ENCODE data around the gene CARMIL1.

Gene CARMIL1

DNA sequence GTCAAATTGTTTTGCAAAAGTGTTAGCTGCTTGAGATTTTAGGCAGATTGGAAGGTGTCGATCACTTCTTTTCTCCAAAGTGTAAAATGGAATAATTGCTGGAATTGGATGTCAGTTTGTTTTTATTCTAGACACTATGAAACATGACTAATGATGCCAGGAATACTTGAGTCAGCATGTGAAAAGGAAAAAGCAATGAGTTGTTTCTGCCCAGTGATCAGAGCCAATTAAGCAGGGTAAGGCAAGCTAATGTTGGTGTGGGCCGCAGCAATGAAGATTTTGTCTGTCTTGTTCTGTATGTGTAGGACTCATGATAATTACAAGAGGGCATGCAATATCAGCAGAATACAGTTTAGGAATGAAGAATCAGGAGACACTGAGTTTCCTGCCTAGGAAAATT is 110.3 kb downstream of the CARMIL1 start:
- Mint-ChIP-seq H3K4me1 (no peaks in the 10 kb centered on the region), H3K27ac (no peak overlapping the region), H3K27me3 (no peaks in the 10 kb centered on the region), H3K9me3 (no peaks in the 10 kb centered on the region), H3K4me3 (no peak overlapping the region), H3K36me3 (no peaks in the 10 kb centered on the region)
- CTCF ChIA-PET, result no interaction called here
- DNase-seq, result no peak

DNA sequence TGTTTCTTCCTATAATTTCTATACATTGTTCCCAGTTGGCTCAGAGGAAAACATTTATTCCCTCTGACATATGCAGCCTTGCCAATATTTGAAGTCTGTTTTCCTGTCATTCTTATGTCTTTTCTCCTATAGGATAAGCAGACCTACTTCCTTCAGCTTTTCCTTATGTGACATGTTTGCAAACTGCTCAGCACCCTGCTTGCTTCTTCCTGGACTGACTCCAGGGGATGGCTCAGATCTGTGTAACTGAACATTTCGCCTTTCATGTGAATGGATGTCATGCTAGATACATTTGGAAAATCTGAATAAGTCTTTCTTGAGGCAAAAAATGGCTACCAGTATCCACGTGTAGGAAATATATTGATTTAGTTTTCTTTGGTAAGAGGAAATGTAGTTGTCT is 113.2 kb downstream of the CARMIL1 start:
- Mint-ChIP-seq H3K27ac (no peak overlapping the region), H3K36me3 (no peaks in the 10 kb centered on the region), H3K4me1 (no peaks in the 10 kb centered on the region), H3K27me3 (no peaks in the 10 kb centered on the region), H3K4me3 (no peak overlapping the region), H3K9me3 (no peaks in the 10 kb centered on the region)
- CTCF ChIA-PET, result no interaction called here
- no peak for DNase-seq

DNA sequence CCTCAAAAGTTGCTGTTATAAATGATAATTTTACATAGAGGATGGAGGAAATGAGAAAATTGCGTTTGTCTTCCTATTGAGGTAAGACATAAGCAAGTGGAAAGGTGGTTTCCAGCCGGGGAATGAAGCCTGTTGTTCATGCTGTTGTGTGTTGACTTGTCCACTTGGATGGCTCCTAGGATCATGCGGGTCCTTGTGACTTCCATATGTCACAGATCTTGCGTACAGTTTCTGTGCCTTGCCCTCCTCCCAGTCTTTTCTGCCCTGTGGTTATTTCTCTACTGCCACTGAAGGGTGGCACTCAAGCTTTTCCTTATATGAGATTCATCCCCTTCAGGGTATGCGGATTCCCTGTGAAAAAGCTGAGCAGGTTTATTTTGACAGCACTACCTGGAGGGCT is 116.6 kb downstream of the CARMIL1 start:
- no peak for DNase-seq
- CTCF ChIA-PET, result no interaction called here
- no peaks in the 10 kb centered on the region for H3K4me1 Mint-ChIP-seq
- H3K9me3 Mint-ChIP-seq, result no peaks in the 10 kb centered on the region
- no peak overlapping the region for H3K27ac Mint-ChIP-seq
- H3K27me3 Mint-ChIP-seq, result no peaks in the 10 kb centered on the region
- H3K36me3 Mint-ChIP-seq, result no peaks in the 10 kb centered on the region
- H3K4me3 Mint-ChIP-seq, result no peak overlapping the region

DNA sequence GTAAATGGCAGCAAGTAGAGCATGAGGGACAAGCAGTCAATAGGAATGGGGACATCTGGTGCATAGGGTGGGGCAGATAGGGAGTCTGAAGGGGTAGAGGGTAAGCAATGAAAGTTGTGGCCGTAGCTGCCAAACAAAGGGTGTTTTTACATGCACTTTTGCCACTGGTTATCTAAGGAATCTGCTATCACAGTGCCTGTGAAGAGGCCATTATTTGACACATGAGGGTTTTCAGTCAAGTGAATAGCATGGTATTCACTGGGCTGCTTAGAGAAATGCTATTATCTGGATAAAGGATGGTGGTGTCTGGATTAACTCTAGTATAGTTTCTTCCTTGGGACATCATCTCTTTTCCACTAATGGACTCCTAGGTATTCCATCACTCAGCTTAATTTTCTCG is 118.2 kb downstream of the CARMIL1 start:
- Mint-ChIP-seq H3K27ac (no peak overlapping the region), H3K36me3 (no peaks in the 10 kb centered on the region)

DNA sequence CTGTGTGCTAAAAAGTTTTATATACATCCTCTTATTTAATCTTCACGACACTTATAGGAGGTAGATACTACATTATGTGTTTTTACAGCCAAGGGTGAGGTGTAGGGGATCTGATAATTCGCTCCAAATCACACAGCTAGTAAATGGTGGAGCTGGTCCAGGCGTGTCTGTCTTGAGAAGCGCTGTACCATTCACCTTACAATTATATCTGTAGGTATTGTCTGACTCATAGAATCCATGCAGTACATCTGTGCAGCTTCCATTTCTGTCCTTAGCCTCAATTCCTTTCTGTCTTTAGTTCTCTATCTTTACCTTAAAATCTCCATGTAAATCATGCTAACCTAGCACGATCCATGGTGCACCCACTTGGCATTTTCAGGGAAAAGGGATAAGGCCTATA is 120.7 kb downstream of the CARMIL1 start:
- Mint-ChIP-seq H3K4me3 (no peak overlapping the region), H3K9me3 (no peaks in the 10 kb centered on the region), H3K27ac (no peak overlapping the region), H3K4me1 (no peaks in the 10 kb centered on the region), H3K36me3 (no peaks in the 10 kb centered on the region), H3K27me3 (no peaks in the 10 kb centered on the region)
- DNase-seq, result no peak
- CTCF ChIA-PET, result interaction anchor here (1.7 kb wide), 1 partner anchor 22 kb away, joined by 3 read pairs; no protein-coding TSS in a partner anchor

More for the DNA sequence above, 118.2 kb downstream of the CARMIL1 start:
- Mint-ChIP-seq H3K27me3 (no peaks in the 10 kb centered on the region), H3K4me3 (no peak overlapping the region), H3K9me3 (no peaks in the 10 kb centered on the region), H3K4me1 (no peaks in the 10 kb centered on the region)
- DNase-seq, result no peak
- CTCF ChIA-PET, result no interaction called here

DNA sequence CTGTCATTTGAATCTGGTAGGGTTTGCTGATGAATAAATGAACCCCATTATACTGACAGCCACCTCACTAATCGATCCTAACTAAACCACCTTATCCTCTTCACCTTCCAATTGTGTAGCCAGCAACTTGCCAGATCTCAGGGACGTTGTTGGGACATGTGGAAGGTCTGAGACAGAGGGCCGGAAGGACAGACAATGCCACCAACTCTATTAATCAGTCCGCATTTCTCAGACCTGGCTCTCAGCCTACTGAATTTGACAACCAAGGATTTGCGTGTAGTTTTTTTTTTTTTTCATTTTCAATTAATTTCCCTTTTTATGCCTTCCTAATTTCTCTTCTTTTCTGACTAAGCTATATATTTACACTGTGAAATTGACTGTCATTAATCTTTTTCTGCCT is 122.5 kb downstream of the CARMIL1 start:
- no peak overlapping the region for H3K4me3 Mint-ChIP-seq
- no peaks in the 10 kb centered on the region for H3K9me3 Mint-ChIP-seq
- CTCF ChIA-PET, result no interaction called here
- no peaks in the 10 kb centered on the region for H3K4me1 Mint-ChIP-seq
- no peak for DNase-seq
- no peak overlapping the region for H3K27ac Mint-ChIP-seq
- no peaks in the 10 kb centered on the region for H3K36me3 Mint-ChIP-seq
- H3K27me3 Mint-ChIP-seq, result no peaks in the 10 kb centered on the region

DNA sequence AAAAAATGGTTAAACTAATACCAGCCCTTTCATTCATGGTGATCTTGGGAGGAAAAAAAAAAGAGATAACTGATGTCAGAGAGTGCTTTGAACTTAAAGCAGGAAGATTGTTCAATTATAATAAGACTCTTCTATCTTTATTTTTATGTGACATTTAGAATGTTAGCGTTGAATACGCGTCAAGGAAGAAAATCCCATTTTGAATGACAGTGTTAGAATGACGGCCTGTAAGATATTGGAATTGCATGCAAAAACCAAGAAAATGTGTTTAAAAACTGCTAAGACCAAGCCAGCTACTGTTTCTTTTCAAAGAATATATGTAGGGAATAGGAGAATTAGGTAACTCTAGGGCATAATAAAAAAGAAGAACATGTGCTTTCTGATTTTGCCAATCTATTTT is 123.0 kb downstream of the CARMIL1 start:
- no peaks in the 10 kb centered on the region for H3K27me3 Mint-ChIP-seq
- H3K4me1 Mint-ChIP-seq, result no peaks in the 10 kb centered on the region
- no peaks in the 10 kb centered on the region for H3K36me3 Mint-ChIP-seq
- H3K9me3 Mint-ChIP-seq, result no peaks in the 10 kb centered on the region
- DNase-seq, result no peak
- CTCF ChIA-PET, result no interaction called here
- no peak overlapping the region for H3K27ac Mint-ChIP-seq
- no peak overlapping the region for H3K4me3 Mint-ChIP-seq

DNA sequence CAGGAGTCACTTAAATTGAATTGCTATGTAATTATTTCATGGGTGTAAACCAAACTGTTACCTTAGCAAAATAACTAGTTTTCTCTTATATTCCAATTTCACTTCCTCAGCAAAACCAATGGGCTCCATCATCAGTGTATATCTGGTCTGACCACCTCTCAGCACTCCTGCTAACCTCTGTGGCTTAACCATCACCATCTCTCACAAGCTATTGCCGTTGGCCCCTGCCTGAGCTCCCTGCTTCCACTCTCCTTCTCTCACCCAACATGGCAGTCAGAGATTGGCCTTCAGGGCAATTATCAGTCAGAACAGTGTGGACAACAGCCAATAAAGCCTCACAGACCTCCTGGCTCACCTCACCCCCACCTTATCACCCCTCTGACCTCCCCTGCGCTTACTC is 124.0 kb downstream of the CARMIL1 start:
- no peak for DNase-seq
- no peak overlapping the region for H3K27ac Mint-ChIP-seq

DNA sequence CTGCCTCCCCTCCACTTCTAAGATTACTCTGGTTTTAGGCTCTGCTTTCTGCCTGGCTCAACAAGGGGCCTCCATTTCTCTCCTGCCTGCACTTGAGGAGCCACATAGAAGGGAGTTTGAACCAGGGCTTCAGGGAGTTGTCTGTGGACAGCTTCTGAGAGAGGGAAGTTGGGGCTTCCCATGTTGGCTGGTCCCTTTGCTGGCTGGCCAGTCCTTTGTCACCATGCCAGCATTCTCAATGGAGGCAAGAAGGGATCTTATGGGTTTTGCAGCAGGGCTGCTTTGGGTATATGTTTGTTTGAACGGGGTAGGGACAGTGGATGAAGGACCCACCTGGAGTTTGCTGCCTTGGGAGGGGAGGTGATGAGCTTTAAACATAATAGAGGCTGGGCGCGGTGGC is 124.9 kb downstream of the CARMIL1 start:
- no peak overlapping the region for H3K4me3 Mint-ChIP-seq
- CTCF ChIA-PET, result interaction anchor here (1.6 to 1.9 kb wide), 2 partner anchors 36 to 125 kb away, joined by 3 to 10 read pairs; partner anchors contain the start of gene CARMIL1
- no peaks in the 10 kb centered on the region for H3K27me3 Mint-ChIP-seq
- H3K27ac Mint-ChIP-seq, result no peak overlapping the region
- H3K4me1 Mint-ChIP-seq, result no peaks in the 10 kb centered on the region
- DNase-seq, result no peak
- H3K36me3 Mint-ChIP-seq, result no peaks in the 10 kb centered on the region
- H3K9me3 Mint-ChIP-seq, result no peaks in the 10 kb centered on the region

More for the DNA sequence above, 124.0 kb downstream of the CARMIL1 start:
- Mint-ChIP-seq H3K27me3 (no peaks in the 10 kb centered on the region), H3K4me1 (no peaks in the 10 kb centered on the region), H3K4me3 (no peak overlapping the region), H3K36me3 (no peaks in the 10 kb centered on the region), H3K9me3 (no peaks in the 10 kb centered on the region)
- CTCF ChIA-PET, result interaction anchor here (0.7 kb wide), 1 partner anchor 87 kb away, joined by 4 read pairs; no protein-coding TSS in a partner anchor

DNA sequence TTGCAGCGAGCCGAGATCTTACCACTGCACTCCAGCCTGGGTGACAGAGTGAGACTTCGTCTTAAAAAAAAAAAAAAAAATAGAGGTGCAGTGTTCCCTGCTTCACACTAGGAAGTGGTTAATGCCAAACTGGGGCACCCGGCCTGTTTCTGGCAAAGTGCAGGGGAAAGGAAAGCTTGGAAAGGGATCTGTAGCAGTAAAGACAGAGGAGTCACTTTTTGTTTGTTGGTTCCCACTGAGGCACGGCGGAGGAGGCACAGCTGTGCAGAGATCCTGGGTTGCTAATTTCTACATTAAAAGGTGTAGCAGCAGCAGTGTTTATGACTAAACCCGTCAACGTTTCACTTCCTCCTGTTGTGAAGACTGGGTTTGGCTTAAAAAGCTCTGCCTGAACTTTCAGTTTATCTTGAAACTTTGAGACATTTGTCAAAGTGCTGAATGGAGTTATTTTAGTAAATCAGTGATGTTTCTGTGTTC is 125.6 kb downstream of the CARMIL1 start:
- H3K27me3 Mint-ChIP-seq, result no peaks in the 10 kb centered on the region
- DNase-seq, result peak; percentile 56
- H3K36me3 Mint-ChIP-seq, result no peaks in the 10 kb centered on the region
- no peaks in the 10 kb centered on the region for H3K9me3 Mint-ChIP-seq
- CTCF ChIA-PET, result interaction anchor here (0.6 to 1.9 kb wide), 5 partner anchors 35 to 267 kb away, joined by 3 to 10 read pairs (median 3); partner anchors contain the start of gene CARMIL1
- H3K4me3 Mint-ChIP-seq, result no peak overlapping the region
- peaks cover 3% of the 10 kb centered on the region for H3K4me1 Mint-ChIP-seq
- no peak overlapping the region for H3K27ac Mint-ChIP-seq

DNA sequence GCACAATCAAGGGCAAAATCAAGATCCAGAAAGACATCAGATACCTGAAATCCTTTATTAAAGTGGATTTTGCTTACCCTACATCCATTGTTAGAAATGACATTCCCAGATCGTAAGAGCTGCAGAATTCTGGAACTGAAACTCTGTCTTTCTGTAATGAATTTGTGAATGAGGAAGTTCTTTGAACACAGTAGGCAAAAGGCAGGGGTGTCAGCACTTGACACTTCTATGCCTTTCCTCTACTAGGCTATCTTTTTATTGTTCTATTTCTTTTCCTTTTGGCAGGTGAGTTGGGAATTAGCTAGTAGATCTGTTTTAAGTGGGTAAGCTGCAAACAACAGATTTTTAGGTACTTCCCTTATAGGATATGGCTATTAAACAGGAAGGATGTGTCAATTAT is 126.3 kb downstream of the CARMIL1 start:
- peaks cover 10% of the 10 kb centered on the region for H3K4me1 Mint-ChIP-seq
- no peak overlapping the region for H3K4me3 Mint-ChIP-seq
- DNase-seq, result no peak
- H3K9me3 Mint-ChIP-seq, result no peaks in the 10 kb centered on the region
- H3K36me3 Mint-ChIP-seq, result no peaks in the 10 kb centered on the region
- H3K27me3 Mint-ChIP-seq, result no peaks in the 10 kb centered on the region
- no peak overlapping the region for H3K27ac Mint-ChIP-seq
- CTCF ChIA-PET, result interaction anchor here (0.5 to 1.9 kb wide), 5 partner anchors 20 to 149 kb away, joined by 3 to 10 read pairs (median 3); partner anchors contain the start of gene CARMIL1

DNA sequence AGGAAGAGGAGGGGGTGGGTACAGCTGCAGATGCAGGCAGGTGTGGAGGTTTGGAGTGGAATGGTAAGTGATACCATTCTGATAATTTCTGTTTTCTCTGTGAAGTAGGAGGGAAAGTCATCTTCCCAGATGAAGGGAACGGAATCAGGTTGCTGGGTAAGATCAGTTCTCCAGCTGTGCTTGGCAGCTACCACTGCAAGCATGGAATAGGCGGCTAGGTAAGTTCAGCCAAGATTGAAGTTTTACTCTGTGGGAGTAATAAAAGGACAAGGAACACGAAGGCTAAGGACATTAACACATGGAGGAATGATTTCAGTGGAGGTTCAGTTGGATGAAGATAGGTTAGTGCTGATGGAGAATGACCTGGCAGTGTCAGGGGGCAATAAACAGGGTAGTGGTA is 128.3 kb downstream of the CARMIL1 start:
- no peak for DNase-seq
- H3K4me3 Mint-ChIP-seq, result no peak overlapping the region
- no peak overlapping the region for H3K27ac Mint-ChIP-seq
- H3K9me3 Mint-ChIP-seq, result no peaks in the 10 kb centered on the region
- H3K4me1 Mint-ChIP-seq, result peaks cover 21% of the 10 kb centered on the region
- no peaks in the 10 kb centered on the region for H3K27me3 Mint-ChIP-seq
- no peaks in the 10 kb centered on the region for H3K36me3 Mint-ChIP-seq
- CTCF ChIA-PET, result no interaction called here

DNA sequence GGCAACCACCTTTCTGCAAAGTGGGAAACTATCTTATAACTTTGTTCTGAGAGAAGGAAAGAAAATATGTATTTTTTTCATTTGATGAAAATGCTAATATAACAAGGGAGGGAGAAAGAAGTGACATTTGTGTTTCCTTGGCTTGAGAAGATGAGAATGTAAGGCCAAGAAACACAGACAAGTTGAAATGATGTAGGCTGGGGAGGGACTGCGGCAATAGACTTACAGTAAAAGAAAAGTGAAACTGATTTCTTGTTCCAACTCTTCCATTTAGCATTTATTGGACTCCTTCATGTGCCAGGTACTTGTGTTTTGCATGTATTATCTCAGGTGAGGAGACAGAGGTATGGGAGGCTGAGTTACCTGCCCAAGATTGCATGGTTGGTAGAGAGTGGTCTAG is 130.9 kb downstream of the CARMIL1 start:
- no peak for DNase-seq
- H3K4me1 Mint-ChIP-seq, result peaks cover 40% of the 10 kb centered on the region
- H3K36me3 Mint-ChIP-seq, result no peaks in the 10 kb centered on the region
- CTCF ChIA-PET, result interaction anchor here (0.6 kb wide), 1 partner anchor 368 kb away, joined by 5 read pairs; no protein-coding TSS in a partner anchor
- H3K27me3 Mint-ChIP-seq, result no peaks in the 10 kb centered on the region
- H3K4me3 Mint-ChIP-seq, result peak overlapping the region; percentile 62
- no peaks in the 10 kb centered on the region for H3K9me3 Mint-ChIP-seq
- H3K27ac Mint-ChIP-seq, result peak overlapping the region; percentile 85

DNA sequence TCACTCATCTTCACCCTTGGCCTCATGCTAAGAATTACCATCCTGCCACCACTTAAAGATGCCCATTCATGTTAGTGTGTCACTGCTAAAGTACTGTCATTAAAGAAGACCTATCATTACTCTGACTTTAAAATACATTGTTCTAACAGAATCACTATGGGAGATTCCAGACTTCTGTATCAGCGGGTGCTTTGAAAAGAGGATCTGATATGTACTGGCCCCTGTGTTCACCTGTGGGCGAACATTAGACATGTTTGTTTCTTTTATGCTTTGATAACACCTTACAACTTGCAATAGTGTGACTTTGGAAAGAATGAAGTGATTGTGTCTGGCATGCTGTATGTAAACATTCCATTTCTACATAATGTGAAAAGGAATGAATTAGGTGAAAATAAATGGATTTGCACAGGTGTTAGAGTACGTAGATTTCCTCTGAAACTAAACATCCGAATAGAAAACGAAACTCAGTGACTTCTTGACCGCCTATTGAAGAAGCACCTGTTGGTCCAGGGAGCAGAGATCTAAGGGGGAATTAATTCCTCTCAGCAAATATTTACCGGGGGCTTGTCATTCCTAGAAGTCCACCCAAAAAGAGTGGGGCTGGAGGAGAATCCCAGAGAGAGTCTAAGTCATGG is 132.3 kb downstream of the CARMIL1 start:
- Mint-ChIP-seq H3K27ac (no peak overlapping the region), H3K9me3 (no peaks in the 10 kb centered on the region), H3K4me3 (no peak overlapping the region), H3K4me1 (peaks cover 40% of the 10 kb centered on the region), H3K36me3 (no peaks in the 10 kb centered on the region), H3K27me3 (no peaks in the 10 kb centered on the region)
- DNase-seq, result no peak
- CTCF ChIA-PET, result interaction anchor here (0.5 kb wide), 1 partner anchor 352 kb away, joined by 3 read pairs; no protein-coding TSS in a partner anchor

DNA sequence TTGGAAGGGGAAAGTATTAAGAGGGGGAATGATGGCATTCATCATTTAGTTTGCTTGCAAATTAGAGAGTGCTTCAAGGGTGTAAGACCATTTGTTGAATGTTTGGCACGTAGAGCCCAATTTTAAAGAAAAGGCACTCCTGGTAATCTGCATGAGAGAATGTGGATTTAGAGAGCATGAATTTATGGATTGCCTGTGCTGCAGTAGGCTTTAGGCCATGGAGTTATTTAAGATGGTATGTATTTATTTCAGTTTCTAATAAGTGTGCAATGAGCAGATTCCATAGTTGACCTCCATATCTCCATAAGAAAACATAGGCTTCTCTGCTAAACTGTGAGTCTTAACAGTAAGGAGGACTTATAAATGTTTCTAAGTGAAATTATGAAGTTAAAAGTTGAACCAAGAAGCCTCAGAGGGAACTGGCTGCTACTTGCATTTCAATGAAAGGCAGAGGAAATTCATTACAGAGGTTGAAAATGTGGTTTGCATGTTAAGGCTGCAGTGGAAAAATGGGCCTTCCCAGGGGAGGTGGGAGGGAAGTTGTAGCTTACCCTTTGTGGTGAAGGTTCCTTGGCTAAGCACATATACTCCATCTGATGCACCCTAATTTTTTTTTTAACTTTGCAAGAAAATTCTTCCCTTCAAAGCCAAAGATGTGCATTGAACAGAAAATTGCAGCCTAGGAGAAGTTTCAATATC is 134.2 kb downstream of the CARMIL1 start:
- Mint-ChIP-seq H3K27ac (no peak overlapping the region), H3K9me3 (no peaks in the 10 kb centered on the region), H3K27me3 (no peaks in the 10 kb centered on the region), H3K4me1 (peaks cover 40% of the 10 kb centered on the region), H3K36me3 (no peaks in the 10 kb centered on the region), H3K4me3 (no peak overlapping the region)
- CTCF ChIA-PET, result interaction anchor here (1.3 kb wide), 1 partner anchor 77 kb away, joined by 3 read pairs; no protein-coding TSS in a partner anchor
- DNase-seq, result no peak

All from activated naive CD4-positive, alpha-beta T cell treated with anti-CD3 and anti-CD28 coated beads, Interleukin-2, amount 10 ng/mL, durations not matched to agents 7 days and 5 days (primary cell).